Hematopoietic multipotent progenitor cell treated with erythropoietin and hydrocortisone succinate and interleukin-3 and kit ligand, for 15 days (in vitro differentiated cells): ENCODE data around the gene ATP11C.
"Not testable (repeated sequence)": the region's sequence is repeated elsewhere in the genome, so short reads cannot be mapped to it uniquely, and the experiment has no call there.

Experiments
- DNase-seq: peaks from one replicate; pipeline ENCODE4 v3.0.0-alpha.2; 2015; ENCODE audit warnings: low spot score

Gene ATP11C

GRCh38 chrX:139856826-139857225 lies 76.0 kb downstream of the ATP11C start:
- DNase-seq: not testable (repeated sequence)

- DNase-seq: no peak
Measured at GRCh38 chrX:139851730-139852129, 81.1 kb downstream of the ATP11C start.

- DNase-seq: no peak
Measured at GRCh38 chrX:139850968-139851367, 81.9 kb downstream of the ATP11C start.

GRCh38 chrX:139844884-139845283 lies 88.0 kb downstream of the ATP11C start:
- DNase-seq: no peak

GRCh38 chrX:139844163-139844562 lies 88.7 kb downstream of the ATP11C start:
- no peak for DNase-seq

- no peak for DNase-seq
Measured at GRCh38 chrX:139842326-139843185, 90.3 kb downstream of the ATP11C start.

- DNase-seq: not testable (repeated sequence)
Measured at GRCh38 chrX:139836335-139836734, 96.5 kb downstream of the ATP11C start.

- no peak for DNase-seq
Measured at GRCh38 chrX:139834879-139835278, 98.0 kb downstream of the ATP11C start.

- DNase-seq: no peak
Measured at GRCh38 chrX:139832718-139833309, 100.0 kb downstream of the ATP11C start.

- no peak for DNase-seq
Measured at GRCh38 chrX:139831675-139832456, 101.0 kb downstream of the ATP11C start.

- DNase-seq: no peak
Measured at GRCh38 chrX:139831017-139831416, 101.8 kb downstream of the ATP11C start.

- no peak for DNase-seq
Measured at GRCh38 chrX:139828830-139829229, 104.0 kb downstream of the ATP11C start.

- DNase-seq: no peak
Measured at GRCh38 chrX:139828033-139828432, 104.8 kb downstream of the ATP11C start.

- DNase-seq: no peak
Measured at GRCh38 chrX:139826065-139827044, 106.5 kb downstream of the ATP11C start.

- DNase-seq: no peak
Measured at GRCh38 chrX:139825618-139826017, 107.2 kb downstream of the ATP11C start.

- DNase-seq: no peak
Measured at GRCh38 chrX:139823806-139824205, 109.0 kb downstream of the ATP11C start.

- no peak for DNase-seq
Measured at GRCh38 chrX:139820358-139820984, 112.4 kb downstream of the ATP11C start.

- DNase-seq: no peak
Measured at GRCh38 chrX:139816204-139816603, 116.6 kb downstream of the ATP11C start.

GRCh38 chrX:139815771-139816170 lies 117.1 kb downstream of the ATP11C start:
- DNase-seq: no peak

- DNase-seq: no peak
Measured at GRCh38 chrX:139811942-139812629, 120.8 kb downstream of the ATP11C start.
